Superior temporal gyrus (tissue), 1 donor: Measurements from ENCODE around the gene RTRAF.
A peak's percentile ranks its signal among the peaks of the same experiment; 100 is the strongest.

Source experiments
- DNase-seq: peaks from one replicate; pipeline ENCODE4 v3.0.0-alpha.2; 2016; ENCODE audit errors: extremely low spot score

RTRAF gene

DNA sequence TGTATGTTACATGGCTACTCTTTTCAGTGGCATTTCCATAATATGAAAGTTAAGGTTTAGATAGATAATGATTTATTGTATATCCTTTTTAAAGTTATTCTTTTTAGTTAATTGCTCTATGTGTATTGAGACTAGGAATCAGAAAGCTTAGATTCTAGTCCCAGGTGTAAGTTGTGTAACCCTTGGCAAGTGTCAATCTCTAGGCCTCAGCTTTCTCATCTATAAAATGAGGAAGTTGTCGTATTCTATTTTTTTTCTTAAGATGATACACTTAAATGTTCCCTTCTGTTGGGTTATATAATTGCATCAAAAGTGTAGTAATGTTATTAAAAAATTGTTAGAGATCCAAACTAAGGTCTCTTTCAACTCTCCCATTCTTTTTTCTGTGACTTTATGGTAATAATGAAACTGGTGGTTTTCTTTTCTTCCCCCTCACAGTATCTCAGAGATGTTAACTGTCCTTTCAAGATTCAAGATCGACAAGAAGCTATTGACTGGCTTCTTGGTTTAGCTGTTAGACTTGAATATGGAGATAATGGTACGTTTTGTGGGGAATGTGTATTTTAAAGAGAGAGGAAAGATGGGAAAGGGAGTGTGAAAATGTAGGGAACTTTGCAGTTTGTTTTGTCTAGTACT is 4.1 kb downstream of the RTRAF start:
- DNase-seq: no peak

DNA sequence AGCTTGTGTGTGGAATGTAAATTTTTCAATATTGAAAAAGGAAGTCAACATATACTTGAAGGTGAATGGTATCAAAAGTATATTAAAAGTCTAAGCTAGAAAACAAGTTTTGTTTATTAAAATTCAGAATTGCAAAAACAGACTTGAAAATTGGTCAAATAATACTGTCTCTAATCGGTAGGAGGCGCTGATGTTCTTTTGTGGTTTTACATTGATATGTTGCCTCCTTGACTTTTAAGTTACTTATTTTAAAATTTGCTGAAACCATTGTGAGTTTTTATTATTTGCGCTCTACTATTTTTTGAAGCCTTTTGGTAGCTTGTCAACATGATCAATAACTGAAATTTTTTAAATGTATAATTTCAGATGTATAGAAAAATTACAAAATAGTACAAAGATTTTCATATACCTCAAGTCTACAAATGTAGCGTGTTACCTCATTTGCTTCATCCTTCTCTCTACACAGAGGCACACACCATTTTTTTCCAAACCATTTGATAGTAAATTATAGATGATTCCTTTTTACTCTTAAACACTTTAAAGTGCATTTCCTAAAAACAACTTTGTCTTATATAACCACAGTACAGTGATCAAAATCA is 6.9 kb downstream of the RTRAF start:
- peak; percentile 78 for DNase-seq

DNA sequence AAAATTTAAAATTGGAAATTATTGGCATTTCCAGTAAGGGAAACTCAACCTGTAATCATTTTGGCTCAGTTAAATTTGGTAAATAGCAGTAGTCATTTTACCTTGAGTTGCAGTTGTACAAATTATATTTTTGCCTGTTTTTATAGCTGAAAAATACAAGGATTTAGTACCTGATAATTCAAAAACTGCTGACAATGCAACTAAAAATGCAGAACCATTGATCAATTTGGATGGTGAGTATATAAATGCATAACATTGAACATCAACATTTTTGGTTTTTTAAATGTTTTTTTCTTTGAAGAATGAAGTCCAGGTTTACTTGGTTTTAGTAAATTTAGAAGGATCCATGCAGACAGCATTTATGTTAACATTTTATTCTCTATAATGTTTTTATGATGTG is 9.0 kb downstream of the RTRAF start:
- no peak for DNase-seq

DNA sequence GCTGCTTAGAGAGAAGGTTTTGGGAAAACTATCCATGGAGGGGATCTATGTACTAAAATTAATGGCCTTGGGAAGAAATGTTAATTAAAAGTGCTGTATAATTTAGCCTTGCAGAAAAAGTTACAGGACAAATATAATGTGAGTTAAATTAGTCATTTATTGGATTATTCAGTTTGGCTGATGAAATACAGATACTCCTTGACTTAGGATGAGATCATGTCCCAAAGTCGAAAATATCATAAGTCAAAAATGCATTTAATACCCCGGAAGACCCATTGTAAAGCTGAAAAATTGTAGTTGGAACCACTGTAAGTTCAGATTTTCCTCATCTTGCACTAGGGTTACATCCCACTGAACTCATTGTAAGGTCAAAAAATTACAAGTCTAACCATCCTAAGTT is 9.7 kb downstream of the RTRAF start:
- DNase-seq: no peak

DNA sequence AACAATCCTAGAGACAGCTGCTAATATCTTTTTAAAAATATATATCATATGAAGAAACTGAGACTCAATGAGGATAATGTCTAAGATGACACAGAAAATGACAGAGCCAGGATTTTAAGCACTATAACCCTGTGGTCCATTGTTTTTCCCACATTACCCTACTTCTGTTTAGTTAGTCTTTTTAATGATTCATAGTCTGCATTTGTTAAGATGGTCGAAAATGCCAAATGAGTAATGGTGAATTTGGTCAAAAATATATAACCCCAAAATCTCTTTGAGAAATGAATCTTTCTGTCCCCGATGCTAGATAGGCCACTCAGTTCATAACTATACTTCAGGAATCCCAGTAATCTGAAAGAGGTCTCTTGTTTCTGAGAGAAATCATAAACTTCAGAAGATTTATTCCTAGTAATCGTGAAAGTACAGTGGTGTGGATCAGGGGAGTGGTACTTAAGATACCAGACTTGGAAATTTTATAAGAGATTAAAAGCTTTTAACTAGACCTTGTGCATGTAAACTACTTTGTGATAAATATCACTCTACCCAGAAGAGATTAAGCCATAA is 10.8 kb downstream of the RTRAF start:
- DNase-seq: no peak

DNA sequence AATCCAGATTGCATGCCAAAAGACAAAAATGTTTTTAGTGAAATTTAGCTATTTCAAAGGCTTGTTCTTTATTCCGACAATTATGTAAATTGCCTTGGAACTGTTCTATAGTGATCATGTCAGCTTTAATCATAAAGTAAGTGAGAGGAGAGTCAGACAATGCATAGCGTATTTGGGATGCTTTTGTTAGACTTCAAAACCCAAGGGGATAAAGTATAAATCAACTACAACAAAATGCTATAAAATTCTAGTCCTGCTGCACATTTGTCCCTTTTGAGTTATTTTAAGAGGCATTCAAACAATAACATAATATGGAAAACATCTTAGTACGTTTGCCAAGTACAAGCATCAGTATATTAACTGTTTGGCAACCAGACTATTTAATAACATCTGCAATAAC is 11.3 kb downstream of the RTRAF start:
- no peak for DNase-seq

DNA sequence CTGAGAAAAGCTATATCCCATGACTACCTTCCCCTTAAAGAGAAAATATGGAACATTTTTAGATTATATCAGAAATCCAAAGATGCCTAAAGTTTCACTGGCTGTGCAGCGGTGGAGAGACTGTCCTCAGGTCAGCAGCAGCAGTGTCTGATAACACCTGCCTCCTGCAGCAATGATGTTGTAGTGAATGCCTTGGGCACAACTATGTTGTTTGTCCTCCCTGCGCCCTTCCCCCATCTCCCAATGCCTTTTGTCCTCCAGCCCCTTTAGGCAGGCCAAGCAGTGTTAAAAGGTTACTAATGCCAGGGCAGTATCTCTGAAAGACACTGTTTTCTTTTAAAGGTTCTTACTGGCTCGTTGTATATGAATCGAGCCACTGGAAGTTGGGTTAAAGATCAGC is 13.2 kb downstream of the RTRAF start:
- no peak for DNase-seq

DNA sequence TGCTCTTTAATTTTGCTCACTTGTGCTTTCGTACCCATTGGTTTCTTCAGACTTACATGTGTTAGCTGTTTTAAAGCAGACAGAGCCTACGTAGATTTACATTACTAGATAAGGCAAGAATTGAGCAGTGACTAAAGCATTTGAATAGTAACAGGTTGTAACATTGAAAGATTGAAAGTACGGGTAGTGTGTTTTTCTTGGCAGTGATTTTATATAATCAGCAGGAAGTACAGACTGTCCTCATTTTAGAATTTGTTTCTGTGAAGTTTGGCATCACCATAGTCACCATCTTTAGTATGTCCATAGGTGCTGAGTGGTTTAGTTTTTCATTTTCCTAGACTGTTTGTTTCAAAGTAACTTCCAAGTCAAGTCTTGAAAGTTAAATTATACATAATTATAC is 14.0 kb downstream of the RTRAF start:
- peak; percentile 38 for DNase-seq

DNA sequence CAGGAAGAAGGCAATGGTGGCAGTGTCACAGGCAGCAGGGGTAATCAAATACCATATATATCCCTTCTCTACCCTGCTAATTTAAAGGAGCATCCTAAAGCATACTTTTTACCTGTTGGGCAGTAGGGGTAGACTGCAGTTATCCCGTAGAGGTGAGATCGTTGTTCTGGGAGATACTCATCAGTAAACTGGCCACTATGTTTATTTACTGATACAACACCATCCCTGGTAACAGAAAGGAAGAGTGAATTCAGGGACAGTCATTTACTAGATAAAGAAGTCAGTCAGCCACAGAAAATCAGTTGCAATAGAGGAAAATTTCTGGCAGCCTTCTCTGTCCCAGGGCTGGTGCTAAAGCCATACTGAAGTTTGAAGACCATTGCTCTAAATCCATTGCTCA is 16.3 kb downstream of the RTRAF start:
- no peak for DNase-seq

DNA sequence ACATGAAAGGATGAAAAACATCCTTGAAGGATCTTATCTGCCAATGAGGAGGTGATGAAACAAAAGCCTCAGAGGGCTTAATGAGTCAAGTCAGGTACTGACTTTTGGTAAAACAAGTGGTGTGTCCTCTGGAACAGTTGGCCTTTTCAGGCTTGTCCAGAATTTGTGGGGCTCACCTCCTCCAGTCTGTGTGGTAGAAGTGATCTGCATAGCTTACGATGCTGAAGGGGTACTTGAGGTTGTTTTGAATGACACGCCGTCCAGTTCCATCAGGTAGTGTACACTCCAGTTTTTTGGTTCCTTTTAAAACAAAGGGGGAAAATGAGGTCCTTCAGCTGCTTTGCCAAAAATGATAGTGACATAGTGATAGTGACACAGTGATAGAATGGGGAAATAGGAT is 17.0 kb downstream of the RTRAF start:
- DNase-seq: no peak

DNA sequence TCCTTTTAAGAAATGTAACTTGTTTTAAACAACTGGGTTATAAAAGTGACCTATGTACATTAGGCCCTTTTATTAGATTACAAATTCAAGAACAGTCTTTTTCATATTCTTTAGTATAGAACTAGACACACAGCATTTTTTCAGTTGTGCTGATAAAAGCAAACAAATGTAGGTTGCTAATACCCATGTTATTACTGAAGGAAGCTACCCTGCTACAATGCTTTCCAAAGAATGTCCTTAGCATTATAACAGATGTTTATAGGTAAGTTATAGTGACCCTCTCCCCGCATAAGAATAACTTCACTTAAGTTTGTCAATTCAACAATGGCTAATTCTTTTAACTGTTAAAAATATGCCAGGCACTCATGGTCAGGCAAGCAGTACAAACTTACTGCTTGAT is 17.9 kb downstream of the RTRAF start:
- no peak for DNase-seq

DNA sequence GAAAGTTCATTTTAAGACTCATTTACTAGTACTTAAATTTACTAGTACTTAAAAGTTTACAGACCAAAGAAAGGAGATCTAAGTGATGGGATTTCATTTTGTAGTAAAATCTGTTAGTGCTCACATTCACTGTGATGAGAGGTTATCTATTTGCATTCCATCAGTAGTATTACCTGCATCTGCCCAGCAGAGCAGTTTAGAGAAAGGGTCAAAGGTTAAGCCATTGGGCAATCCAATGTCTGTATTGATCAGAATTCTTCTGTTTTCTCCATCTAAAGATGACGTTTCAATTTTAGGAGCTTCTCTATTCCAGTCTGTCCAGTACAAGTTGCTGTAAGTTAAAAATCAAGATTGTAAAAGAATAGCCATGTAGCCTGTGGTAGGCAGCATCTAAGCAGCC is 18.3 kb downstream of the RTRAF start:
- no peak for DNase-seq

DNA sequence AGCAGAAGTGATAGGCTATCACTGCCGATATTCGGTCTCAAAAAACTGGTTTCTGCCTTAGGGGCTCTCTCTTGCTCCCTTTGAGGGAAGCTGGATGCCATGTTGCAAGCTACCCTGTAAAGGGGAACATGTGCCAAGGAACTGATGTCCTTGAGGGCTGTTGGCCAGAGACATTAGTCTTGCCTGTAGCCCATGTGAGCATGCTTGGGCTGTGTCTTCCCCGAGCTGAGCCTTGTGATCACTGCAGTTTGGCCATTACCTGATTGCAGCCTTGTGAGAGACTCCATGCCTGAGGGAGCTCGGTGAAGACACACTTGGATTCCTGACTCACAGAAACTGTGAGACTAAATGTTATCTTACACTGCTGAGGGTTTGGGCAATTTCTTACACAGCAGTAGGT is 18.8 kb downstream of the RTRAF start:
- no peak for DNase-seq

DNA sequence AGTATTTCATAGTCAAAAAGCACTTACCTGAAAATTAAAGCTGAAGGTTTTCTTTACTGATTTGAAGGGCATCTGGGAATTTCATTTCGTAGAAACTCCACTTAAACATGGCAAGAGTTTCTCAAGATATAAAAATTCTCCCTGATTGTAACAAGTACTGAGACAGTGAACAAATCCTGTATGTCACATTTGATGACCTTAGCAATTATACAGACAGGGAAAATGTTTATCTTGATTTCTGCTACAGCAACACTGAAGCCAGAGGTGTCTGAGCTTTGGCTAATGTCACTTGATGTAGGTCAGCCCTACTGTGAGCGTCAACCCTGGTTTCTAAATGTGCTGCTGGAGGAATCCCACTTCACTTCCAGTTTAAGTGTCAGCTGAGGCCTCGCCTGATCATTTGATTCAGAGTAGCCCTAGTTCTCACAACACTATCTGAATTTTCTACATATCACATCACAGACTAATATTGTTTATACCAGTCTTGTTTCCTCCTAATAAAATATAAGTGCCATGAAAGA is 20.9 kb downstream of the RTRAF start:
- no peak for DNase-seq

DNA sequence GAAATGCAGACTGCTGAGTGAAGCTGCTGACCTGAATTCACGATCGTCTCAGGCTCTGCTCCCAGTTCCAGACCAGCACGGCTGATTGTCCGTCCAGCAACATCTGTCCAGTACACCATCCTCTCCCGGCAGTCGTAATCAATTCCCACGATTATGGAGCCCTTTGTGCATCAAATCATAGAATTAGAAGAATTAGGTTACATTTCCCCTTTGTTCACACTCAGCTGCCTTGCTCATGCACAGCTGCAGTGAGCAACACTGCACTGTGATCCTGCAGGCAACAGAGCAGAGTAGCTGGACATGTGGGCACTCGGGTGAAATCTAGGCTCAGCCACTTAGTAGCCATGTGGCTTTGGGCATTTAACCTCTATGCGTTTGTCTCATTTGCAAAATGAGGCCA is 22.2 kb downstream of the RTRAF start:
- peak; percentile 72 for DNase-seq

DNA sequence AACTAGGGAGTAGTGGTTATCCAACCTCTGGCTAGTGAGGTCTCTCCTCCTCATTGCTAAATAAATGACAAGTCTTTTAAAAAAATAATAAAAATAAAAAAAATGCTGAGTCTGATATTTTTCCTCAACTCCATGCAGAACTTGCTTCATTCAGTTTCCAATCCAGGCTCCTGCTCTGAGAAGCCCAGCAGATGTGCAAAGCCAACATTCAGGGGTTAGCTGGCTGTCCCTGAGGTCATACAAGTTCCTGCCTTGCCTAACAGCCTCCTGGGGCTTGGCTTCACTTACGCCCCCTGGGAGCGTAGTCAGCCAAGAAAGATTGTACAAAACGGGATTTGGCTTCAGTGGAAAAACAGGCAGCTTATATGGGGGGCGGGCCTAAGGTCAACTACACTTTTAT is 23.3 kb downstream of the RTRAF start:
- no peak for DNase-seq

DNA sequence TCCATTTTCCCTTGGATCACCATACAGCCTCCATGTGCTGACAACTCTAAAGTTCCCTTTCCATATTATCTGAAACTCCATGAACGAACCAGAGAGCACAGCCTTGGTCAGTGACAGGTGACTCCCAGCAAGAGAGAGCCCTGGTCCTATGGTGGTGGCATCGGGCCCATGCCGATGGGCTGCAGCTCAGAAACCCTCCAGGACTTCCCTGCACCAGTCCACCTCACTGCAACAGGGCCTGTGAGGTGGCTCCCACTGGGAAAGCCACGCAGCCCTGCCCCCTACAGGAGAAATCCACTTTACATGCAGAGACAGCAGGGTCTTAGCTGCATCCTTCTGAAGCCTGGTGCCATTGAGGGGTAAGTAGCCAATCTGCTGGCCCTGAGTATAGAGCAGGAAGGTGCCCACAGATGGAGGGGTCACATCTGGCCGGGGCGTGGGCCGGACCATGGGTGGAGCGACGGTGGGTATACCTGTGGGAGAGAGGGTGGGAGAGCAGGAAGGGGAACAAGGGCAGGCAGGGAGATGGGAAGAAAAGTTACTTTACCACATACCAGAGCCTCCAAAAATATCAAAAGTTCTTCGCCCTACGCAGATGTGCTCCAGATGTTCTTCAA is 24.7 kb downstream of the RTRAF start:
- DNase-seq: no peak

DNA sequence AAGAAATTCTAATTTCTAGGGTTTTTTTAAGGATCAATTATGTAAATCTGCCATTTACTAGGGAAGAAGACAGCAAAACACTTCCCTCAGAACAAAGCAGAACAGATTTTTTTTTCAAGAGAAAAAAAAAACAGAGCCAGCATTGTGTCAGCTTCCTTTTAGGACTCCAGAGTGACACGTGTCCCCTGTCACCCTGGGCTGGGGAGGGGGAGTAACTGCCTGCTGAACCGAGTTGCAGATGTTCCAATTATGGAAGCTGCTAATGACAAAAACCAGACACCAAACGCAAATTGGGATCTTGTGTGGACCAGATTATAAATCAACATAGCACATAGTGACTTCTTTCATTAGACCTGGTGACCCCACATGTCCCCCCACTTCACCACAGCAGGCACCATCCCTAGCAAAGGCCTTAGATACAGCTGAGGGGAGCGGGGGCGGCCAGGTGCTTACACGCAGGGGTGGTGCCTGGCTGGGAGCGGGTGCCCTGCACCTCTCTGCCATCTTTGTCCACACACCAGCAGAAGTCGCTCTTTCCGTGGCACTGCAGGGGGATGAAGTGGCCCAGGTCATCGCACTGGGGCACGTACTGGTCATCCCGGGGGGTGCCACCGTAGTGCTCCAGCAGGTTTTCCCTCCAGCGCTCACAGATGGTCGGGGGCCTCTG is 25.4 kb downstream of the RTRAF start:
- DNase-seq: peak; percentile 95

DNA sequence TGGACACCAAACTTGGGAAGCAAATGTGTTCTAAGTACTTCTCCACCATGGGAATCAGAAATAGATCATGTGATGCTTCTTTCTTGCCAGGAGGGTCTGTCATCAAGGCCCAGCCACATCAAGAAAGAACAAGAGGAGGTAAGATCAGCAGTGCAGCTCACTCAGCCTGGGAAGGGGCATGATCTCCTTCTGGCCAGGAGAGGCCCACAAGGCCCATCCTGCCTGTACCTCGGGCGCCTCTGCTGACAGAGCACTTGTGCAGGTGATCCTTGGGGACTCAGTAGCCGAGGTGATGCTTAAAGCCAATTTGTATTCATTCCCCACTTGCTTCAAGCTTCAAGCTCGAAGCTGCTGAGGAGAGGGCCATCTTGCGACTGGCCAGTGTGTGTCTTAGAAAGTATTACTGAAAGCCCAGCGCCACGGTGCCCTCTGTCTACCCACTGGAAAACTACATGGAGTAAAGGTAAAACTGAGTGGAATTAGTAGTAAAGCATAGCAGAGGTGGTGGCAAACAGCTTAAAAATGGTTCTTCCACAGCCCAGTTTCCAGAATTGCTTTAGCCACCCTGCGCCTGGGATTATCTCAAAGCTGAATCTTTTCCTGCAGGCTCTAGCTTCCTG is 26.2 kb downstream of the RTRAF start:
- peak; percentile 84 for DNase-seq

DNA sequence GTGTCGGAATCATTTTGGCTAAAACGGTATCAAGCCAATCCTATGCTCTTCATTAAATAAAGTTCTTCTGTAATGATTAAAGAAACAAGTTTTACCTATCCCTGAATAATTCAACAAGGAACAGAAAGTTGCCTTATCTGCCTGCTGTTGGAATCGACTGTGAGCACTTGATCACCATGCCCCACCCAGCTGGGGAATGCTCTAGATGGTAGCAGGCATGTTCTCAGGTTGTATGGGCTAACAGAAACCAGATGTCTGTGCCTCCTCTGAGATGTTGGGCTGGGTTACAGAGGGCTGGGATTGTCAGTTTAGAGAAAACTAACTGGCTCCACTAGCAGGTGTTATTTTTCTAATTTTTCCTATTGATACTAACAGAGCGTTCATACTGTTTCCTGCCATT is 28.9 kb downstream of the RTRAF start:
- DNase-seq: no peak

DNA sequence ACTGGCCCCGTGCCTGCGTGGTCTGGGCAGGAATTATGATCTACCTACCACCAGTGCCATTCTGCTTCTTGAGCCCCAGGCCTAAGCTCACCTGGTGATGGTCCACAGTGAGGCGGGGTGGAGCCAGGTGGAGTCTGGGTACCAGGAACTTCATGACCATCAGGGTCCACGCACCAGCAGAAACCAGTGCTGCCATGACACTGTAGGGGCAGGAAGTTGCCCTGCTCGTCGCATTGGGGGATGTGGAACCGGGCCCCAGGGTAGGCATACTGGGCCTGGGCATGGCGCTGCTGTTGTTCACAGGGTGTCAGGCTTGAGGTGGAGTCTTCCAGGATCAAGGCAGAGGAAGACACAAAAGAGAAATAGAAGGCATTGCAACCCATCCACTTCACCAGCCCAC is 29.6 kb downstream of the RTRAF start:
- no peak for DNase-seq

DNA sequence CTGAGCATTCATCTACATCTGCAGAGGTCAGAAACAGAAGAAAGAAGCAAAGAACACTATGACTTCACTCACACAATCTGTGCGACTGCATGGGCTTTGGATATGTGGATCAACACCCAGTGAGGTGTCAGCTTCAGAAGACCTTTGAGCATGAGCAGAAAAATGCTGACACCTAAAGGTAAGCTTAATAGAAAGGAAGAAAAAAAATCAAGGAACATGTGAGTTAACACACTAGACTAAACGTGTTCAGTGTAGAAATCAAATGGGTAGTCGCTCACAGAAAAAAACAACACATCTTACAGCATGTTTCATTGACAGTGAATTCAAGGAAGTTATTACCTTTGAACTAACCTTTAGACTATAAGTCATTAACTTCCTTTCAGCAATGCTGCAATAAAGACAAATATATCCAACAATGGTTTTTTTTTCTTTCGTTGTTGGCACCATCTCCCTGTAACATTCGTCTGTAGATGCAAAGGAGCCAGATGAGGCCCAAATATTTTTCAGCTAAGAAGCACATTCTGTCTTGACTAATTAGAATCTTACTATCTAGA is 30.9 kb downstream of the RTRAF start:
- no peak for DNase-seq
